Glomerular endothelial cell (primary cell): Measurements from ENCODE around the gene MYH7. TPM values are rescaled to one million over a fixed set of nuclear protein-coding genes. Genes with fewer than 3 reads are reported as not detected.
"Not testable (repeated sequence)": the region's sequence is repeated elsewhere in the genome, so short reads cannot be mapped to it uniquely, and the experiment has no call there.

Source experiments
- DNase-seq: peaks from one replicate; pipeline ENCODE4 v3.0.0-alpha.2; 2011; ENCODE audit warnings: low read depth, low spot score; ENCODE audit errors: extremely low read depth
- total RNA-seq: library from RNA; depleted of rRNA; stranded (reverse); fragments of >200 nt; gene quantifications from 2 replicates; pipeline ENCODE4 v1.2.3, GENCODE V29; 2015

The MYH7 gene
- total RNA-seq, result not detected in 2 replicates

DNA sequence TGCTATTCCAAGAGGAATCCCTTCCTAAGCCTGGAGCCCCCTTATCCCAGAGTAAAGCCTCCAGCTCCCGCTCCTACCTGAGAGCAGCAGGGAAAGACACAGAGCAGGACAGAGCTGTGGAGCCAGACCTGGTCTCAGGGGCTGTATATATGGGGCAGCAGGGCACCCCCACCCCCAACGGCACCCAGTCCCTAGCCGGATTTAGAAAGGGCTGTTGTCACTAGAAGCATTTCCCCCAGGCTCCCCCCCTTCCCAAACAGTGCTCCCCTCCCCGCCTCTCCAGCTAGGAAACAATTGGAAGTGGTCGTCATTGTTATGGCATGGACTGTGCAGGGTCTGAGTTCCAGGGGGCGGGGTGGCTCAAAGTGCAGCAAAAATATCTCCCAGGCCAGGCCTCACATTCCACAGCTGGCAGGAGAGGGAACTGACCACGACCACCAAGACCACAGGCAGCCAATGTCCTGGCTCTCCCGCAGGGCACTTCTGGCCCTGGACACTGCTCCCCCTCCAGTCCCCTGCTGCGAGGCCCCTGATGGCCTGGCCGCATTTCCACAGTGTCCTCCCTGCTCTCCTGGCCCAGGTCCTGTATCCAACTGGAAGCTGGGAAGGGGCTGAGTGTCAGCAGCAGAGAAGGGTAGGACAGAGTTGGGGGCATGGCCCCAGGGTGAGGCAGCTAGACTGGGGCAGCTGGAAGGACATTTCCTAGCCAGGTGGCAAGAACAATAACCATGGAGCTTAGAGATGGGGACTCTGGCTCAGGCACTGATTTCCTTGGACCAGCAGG, at the start of gene MYH7:
Gene MYH7, minus strand, starts transcription at position 118 of the 784 bp plus-strand sequence. CDS start 1,928 bp downstream, outside the sequence.
- no peak for DNase-seq

DNA sequence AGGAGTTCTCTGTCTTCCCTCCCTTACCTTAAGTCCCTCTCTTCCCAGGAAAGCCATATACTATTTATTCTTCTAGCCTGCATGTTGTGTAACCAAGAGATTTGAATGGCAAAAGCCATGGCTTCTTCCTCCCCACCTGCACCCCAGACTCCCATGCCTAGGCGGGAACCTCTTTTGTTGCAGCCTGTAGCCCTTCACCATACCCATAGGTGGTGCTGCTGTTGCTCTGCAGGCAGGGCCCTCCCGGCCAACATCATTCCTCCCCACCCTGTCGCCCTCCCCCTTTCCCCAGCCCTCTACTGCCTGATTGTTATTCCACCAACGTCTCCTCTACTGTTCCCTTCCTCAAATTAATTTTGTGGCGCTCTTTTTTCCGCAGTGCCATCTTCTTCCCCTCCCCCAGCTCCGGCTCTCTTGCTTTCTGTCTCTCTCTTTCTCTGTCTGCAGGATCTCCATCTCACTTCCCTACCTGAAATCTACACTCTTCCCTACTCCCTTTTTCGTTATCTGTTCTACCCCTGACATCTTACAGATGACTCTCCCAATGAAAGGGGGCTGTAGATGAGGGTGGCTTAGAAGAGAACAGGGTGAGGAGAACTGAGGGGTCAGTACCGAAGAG, 47.9 kb upstream of the MYH7 start:
- no peak for DNase-seq

DNA sequence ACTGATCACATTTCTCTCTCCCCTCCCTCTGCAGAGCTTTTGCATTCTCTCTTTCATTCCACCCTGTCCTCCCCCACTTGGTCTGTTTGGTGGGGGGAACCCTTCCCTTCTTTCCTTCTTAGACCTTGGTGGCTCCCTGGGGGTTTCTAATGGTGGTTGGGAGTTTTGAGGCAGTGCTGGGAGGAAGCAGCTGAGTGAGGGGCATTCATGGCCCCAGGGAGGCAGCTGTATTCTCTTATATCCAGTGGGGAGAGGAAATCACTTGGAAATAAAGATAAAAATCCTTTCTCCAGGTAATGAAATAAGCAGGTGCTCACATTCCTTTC, 47.3 kb upstream of the MYH7 start:
- DNase-seq, result no peak

DNA sequence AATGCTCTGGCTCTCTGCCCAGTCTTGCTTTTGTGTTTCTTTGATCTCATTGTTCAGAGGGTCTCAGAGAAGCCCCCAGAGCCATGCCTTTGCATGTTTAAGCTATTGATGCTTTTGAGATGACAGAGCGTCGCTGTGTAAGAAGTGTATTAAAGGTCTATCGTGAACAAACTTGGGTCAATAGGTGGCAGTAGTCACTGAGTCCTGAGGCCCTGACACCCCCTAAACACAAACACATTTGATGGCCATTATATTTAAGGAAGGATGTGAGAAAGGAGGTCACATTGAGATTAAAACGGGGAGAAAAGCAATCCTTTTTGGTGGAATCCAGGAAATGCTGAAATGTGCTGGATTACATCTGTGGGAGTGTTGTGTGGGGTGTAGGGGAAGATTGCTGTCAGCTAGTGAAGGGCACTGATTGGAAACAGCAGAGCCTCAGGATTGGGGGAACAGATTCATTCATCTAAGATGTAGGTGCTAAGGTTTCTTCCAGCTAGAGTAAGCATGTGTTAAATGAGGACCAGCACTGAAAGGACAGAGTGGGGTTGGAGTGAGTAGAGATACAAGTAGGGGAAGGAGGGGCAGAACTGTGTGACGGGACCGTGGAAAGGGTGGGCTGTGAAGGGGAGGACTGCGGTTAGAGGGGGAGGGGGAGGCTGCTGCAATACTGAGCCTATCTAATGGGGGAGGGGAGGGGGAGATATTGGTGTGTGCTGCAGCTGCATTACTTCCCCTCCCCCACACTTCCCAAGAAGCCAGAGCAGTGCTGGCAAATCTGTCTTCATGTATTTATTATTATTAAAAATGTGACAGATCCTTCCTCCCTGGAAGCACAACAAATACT, 46.7 kb upstream of the MYH7 start:
- DNase-seq, result no peak

DNA sequence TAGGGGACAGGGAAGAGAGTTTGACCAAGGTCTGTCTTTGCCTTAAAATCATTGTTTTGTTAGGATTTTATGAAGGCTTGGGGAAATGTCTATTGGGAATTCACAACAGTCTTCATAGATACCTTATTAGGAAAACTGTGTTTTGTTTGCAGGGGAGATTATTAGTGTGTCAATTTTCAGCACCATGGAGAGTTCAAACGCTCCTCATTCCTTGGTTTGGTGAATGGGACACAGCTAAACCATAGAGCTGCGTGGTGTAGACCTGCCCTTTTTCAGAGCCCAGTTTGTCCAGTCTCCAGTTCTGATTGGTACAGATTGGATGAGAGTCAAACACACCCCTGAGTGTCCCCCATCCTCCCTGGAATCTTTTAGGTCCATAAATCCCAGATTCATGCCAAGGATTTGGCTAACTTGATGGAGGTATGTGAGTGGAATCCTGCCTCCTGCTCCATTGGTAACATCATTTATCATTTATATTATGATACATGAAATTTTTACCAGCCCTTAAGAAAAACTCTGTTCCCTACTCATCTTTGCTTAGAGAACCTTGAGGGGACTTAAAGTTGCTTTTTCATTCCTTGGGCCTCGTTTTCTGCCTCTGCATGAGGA, 46.0 kb upstream of the MYH7 start:
- DNase-seq, result no peak

DNA sequence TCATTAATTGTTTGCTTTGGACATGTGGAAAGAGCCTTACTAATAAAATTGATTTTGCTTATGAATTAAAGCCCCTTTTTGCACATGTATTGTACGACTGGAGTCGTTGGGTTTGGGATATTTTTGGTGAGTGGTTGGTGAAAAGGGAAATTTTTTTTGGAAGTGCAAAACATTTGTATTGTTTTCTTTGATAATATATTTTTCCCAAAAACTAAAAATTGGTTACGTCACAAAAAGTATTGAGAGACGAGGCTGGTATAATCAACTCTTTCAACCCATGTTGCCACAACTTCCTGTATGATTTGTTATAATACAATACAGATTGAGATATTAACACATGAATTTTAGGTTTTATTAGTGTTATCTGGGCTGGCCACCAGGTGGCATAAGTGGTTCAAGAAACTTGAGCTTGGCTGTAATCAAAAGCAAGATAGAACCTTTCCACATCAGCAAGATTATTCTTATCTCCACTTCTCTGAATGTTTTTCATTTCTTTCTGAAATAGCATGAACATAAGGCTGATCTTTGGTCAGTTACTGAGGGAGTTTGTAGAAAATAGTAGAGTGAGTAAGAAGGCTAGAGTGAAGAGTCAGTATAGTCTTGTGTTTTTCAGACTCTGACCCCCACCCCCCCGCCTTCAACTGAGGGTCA, 42.8 kb upstream of the MYH7 start:
- peak; percentile 47 for DNase-seq

DNA sequence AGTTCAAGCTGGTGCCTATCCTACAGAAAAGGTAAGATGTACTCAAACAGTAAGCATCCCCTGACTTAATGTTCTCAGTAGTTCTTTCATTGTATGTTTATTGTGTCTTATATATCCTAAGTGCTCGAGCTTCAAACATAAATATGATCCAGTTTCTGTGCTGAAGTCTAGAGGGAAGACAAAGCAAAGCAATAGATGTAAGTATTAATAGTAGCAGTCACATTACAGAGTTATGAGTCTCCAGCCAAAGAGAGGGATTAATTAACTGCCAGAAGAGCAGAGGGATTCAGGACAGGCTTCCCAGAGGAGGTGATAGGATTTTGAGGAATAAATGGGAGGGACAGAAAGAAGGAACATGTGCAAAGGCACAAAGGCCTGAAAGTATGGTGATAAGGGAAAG, 35.5 kb upstream of the MYH7 start:
- DNase-seq, result no peak

DNA sequence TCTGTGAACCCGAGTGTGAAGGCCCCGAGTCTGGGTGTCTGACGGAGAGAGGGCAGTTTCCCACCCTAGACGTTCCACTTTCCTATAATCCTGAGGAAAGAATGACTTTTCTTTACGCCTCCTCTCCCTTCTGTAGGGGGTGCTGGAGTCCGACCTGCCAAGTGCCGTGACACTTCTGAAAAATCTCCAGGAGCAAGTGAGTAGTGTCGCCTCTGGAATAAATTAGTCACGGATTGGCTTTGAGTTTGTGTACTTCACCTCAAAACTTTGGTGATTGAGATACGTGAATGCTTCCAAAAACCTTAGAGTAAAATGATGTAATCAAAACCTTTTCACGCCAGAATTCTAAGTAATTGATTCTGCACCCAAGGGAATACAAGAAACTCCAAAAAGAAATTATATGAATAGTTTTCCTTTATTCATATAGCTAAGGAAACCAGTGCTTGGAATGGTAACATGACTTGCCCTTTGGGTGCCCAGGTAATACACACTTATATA, 34.5 kb upstream of the MYH7 start:
- no peak for DNase-seq

DNA sequence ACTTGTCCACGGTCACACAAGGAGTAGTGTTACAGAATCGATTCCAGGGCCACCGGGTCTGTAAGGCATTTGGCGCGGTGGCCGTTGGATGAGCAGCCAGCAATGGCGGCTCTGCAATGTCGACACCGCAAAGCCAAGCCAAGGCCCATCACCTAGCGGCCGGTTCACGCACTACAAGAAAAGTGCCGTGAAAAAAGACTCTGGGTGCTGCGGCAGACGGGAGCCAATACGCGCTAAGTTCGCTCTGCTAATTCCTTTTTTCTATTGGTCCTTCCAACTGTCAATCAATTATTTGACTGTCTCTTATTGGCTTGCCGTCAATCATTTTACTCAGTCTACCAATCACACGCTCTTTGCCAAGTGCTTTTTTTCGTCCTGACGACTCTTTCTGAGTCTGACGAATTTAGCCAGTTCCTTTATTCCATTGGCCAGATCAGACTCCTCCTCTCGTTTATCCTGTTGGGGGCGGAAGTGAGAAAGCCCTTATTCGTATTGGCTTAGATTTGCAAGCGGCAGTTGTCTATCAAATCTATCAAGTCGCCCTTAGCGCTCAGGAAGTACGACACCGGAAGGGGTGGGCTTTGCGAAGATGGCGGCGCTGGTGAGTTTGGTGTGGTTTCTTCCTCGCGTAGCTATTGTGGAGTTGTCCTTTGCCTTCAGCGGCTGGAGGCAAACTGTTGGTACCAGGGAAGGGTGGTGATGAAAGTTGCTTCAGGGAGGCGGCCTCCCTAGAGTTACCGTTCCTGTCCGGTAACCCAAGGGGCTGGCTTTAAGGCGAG, 33.9 kb upstream of the MYH7 start, which contains the start of gene NGDN:
Gene NGDN, plus strand, starts transcription at position 577 of the 779 bp plus-strand sequence. Its CDS starts 13 bp downstream, at position 590.
- DNase-seq, result peak; percentile 100

DNA sequence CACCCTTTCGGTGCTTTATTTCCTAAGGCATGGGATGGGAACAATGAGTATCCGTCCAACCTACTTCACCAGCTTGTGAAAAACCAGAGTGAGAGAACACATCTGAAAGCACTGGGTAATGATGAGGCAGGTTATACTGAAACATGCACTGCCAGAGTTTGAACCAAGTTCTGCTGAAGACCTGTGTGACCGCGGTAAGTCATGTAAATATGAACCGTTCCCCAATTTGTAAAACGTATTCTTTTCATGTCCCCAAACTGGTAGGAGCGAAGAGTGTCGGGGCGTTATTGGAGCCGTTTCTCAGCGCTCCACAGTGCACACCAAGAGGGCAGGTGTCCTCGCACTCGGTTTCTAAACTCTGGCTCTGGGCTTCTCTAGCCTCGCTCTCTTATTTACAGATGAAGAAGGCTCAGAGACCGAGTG, 33.3 kb upstream of the MYH7 start:
- no peak for DNase-seq

DNA sequence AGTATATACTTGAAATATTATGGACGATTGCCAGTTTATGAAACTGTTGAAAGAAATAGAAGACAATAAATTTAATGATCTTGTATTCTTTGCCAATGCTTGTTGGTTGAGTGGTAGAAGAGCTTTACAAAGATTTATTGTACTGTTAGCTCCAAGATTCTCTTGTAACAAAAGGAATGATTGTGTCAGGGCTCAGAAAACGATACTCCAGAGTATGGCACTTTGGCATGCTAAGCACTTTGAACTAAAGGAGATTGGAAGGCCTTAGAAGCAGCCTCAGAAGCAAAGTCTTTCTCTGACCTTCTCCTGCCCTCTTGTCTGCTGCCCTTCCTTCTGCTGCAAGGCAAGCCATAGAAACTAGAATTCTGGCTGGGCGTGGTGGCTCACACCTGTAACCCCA, 29.8 kb upstream of the MYH7 start:
- no peak for DNase-seq

DNA sequence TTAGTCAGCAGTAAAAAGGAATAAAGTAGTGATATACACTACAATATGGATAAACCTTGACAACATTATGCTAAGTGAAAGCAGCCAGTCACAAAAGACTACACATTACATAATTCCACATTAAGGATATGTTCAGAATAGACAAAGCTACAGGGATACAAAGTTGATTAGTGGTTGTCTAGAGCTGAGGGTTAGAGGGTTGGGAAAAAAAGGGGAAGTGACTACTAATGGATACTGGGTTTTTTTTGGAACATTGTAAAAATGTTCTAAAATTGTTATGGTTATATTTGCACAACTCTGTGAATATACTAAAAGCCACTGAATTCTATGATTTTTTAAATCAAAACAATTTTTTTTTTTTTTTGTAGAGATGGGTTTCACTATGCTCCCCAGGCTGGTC, 29.2 kb upstream of the MYH7 start:
- no peak for DNase-seq

DNA sequence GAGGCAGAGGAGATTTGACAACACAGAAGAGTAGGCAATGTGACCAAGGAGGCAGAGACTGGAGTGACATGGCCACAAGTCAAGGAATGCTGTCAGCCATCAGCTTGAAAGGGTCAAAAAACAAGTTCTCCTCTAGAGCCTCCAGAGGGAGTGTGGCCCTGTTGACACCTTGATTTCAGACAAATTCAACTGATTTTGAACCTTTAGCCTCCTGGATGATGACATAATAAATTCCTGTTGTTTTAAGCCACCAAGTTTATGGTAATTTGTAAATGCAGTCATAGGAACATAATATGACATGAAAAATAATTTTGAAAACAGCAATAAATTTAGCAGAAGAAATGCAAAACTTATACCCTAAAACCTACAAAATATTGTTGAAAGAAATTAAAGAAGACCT, 25.5 kb upstream of the MYH7 start:
- DNase-seq, result no peak

DNA sequence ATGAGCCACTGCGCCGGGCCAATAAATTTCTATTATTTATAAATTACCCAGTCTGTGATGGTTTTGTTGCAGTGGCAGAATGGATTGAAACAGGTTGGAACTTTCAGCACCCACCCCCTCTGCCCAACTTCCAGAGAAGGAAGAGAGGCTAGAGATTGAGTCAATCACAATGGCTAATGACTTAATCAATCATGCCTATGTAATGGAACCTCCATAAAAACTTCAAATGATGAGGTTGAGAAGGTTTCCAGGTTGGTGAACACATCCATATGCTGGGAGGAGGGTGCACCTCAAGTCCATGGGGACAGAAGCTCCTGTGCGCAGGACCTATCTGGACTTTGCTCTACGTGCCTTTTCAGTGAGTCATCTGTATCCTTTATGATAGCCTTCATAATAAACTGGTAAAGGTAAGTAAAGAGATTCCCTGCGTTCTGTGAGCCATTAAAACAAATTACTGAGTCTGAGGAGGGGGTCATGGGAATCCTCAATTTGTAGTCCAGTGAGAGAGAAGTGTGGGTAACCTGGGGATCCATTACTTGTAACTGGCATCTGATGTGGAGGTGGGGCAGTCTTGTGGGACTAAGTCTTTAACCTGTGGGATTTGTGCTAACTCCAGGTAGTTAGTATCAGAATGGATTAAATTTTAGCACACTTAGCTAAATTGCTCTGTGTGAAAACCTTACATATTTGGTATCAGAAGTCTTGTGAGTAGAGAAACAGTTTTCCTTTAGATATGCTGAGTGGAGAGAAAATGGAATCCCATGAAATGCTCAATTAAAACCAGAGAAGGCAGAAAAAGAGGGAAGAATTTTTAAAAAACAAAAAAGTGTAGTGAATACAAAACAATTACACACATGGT, 22.4 kb upstream of the MYH7 start:
- no peak for DNase-seq

DNA sequence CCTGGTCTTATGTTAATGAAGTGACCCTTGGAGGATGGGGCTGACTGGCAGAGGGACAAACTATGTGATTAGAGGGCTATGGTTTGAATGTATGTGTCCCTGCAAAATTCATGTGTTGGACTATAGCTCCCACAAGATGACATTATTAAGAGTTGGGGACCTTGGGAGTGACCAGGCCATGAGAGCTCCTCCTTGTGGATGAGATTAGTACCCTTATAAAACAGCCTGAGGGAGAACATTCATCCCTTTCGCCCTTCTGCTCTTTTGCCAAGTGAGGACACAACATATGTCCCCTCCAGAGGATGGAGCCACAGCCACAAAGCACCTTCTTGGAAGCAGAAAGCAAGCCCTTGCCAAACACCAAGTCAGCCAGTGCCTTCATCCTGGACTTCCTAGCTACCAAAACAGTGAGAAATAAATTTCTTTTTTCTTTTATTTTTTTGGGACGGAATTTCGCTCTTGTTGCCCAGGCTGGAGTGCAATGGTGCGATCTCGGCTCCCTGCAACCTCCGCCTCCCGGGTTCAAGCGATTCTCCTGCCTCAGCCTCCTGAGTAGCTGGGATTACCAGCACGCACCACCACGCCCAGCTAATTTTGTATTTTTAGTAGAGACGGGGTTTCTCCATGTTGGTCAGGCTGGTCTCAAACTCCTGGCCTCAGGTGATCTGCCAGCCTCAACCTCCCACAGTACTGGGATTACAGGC, 21.6 kb upstream of the MYH7 start:
- DNase-seq, result not testable (repeated sequence)

DNA sequence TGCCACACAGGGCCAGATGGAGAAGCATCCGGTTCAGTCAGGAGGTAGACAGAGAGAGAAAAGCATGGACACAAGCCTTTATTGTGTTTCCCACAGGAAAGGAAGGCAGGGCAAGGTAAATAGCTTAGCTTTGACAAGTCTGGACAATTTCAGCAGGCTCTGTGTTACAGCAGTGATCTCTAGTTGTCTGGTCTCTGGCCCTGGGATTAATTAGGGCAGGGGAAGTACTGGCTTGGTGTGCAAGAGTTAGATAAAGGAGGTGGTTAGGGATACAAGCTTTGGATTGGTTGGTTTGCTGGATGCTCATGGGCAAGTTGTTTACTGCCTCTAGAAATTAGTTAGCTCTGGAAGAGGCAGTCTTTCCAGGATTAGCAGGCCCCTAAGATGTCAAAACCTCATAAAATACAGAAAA, 19.0 kb upstream of the MYH7 start:
- DNase-seq, result no peak

DNA sequence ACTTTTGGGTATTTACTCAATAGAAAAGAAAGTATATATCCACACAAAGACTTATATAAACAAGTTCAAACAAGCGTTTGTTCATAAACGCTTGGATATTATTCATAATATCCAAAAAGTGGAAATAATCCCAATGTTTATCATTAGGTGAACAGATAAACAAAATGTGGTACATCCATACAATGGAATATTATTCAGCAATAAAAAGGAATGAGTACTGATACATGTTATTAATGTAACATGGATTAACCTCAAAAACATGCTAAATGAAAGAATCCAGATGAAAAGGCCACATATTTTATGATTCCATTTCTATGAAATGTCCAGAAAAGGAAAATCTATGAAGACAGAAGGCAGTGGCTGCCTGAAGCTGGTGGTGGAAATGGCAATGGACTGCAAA, 16.8 kb upstream of the MYH7 start:
- no peak for DNase-seq

DNA sequence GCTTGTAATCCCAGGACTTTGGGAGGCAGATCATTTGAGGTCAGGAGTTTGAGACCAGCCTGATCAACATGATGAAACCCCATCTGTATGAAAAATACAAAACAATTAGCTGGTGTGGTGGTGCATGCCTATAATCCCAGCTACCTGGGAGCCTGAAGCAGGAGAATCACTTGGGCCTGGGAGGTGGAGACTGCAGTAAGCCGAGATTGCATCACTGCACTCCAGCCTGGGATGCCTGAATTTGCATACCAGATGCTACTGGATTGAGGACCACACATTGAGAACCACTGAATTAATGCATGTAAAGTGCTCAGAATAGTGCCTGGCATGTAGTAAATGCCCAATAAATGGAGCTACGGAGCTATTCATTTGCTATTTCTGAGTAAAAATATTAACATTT, 14.9 kb upstream of the MYH7 start:
- no peak for DNase-seq
